GM12873 (cell line): ENCODE results near the gene IGFBP5.
A peak's percentile ranks its signal among the peaks of the same experiment; 100 is the strongest.

Source experiments
- CTCF ChIP-seq: IDR thresholded peaks from 2 replicates; pipeline ENCODE4 v1.5.1; 2012; ENCODE audit warnings: low read depth, mild to moderate bottlenecking, moderate library complexity, low read length, control low read depth; ENCODE audit not compliant: insufficient read depth; ENCODE audit errors: missing control alignments

IGFBP5 gene

GRCh38 chr2:216688731-216689340 lies 6.5 kb downstream of the IGFBP5 start:
- no peak for TF ChIP-seq CTCF

GRCh38 chr2:216687646-216688045 lies 7.7 kb downstream of the IGFBP5 start:
- TF ChIP-seq CTCF = peak; percentile 55

GRCh38 chr2:216687111-216687510 lies 8.2 kb downstream of the IGFBP5 start:
- no peak for TF ChIP-seq CTCF

- TF ChIP-seq CTCF = no peak
Measured at GRCh38 chr2:216685327-216685875, 9.9 kb downstream of the IGFBP5 start.

- TF ChIP-seq CTCF = no peak
Measured at GRCh38 chr2:216683846-216684245, 11.5 kb downstream of the IGFBP5 start.

- TF ChIP-seq CTCF = no peak
Measured at GRCh38 chr2:216681683-216682082, 13.7 kb downstream of the IGFBP5 start.

GRCh38 chr2:216680951-216681629 lies 14.3 kb downstream of the IGFBP5 start:
- TF ChIP-seq CTCF = no peak
